Calu3 (cell line): Measurements from ENCODE around the gene RRM1. TPM values are rescaled to one million over a fixed set of nuclear protein-coding genes. Genes with fewer than 3 reads are reported as not detected.

Experiments used
- BruUV-seq: library from RNA; stranded (reverse); fragments of 400-500 nt; replicated peaks from 2 replicates; lab custom pipeline; 2021; lab: Mats Ljungman, UMichigan
- CTCF ChIA-PET: fragments of 300-600 bp; sonication (Branson Sonifier 250); formaldehyde crosslinking; loops from one replicate; lab custom pipeline; 2022; ENCODE audit warnings: antibody characterized with exemption; lab: Charles Lee
- DNase-seq: peaks from one replicate; pipeline ENCODE4 v3.0.0; 2022
- H3K27ac Mint-ChIP-seq: one replicate; pipeline ENCODE4 v1.8.0; 2022; ENCODE audit warnings: mixed read lengths; ENCODE audit not compliant: unreplicated experiment
- H3K27me3 Mint-ChIP-seq: one replicate; pipeline ENCODE4 v1.8.0; 2022; ENCODE audit warnings: mixed read lengths; ENCODE audit not compliant: unreplicated experiment
- H3K36me3 Mint-ChIP-seq: one replicate; pipeline ENCODE4 v1.8.0; 2022; ENCODE audit warnings: mild to moderate bottlenecking, moderate library complexity, mixed read lengths; ENCODE audit not compliant: insufficient read depth, unreplicated experiment
- H3K4me1 Mint-ChIP-seq: one replicate; pipeline ENCODE4 v1.8.0; 2022; ENCODE audit warnings: mild to moderate bottlenecking, low read depth, mixed read lengths; ENCODE audit not compliant: unreplicated experiment
- H3K4me3 Mint-ChIP-seq: one replicate; pipeline ENCODE4 v1.8.0; 2022; ENCODE audit warnings: mild to moderate bottlenecking, low read depth, moderate library complexity, mixed read lengths; ENCODE audit not compliant: unreplicated experiment
- H3K9me3 Mint-ChIP-seq: one replicate; pipeline ENCODE4 v1.8.0; 2022; ENCODE audit warnings: low read depth, mixed read lengths; ENCODE audit not compliant: unreplicated experiment
- CTCF ChIP-seq: fragments of 200-600 bp; IDR thresholded peaks from one replicate; pipeline ENCODE4 v1.8.0; 2022; ENCODE audit warnings: antibody characterized with exemption; ENCODE audit not compliant: unreplicated experiment
- intact Hi-C: fragments of 100-400 bp; cut with micrococcal nuclease; formaldehyde crosslinking; loops from one replicate; pipeline ENCODE4 v1.10.0; 2022; ENCODE audit not compliant: unreplicated experiment
- total RNA-seq: library from RNA; stranded (reverse); gene quantifications from 2 replicates; pipeline ENCODE4 v1.2.3, GENCODE V29; 2022

Gene RRM1
- total RNA-seq, 1 experiment from 2014 or later = 83.2 TPM

GRCh38 chr11:4071325-4071724 lies 23.3 kb upstream of the RRM1 start:
- no TSS peak for BruUV-seq
- DNase-seq = no peak
- H3K4me1 Mint-ChIP-seq = no peaks in the 10 kb centered on the region
- CTCF ChIA-PET = interaction anchor here (0.6 to 4.0 kb wide), 4 partner anchors 14 to 230 kb away, joined by 5 to 50 read pairs (median 30); partner anchors contain the start of genes RHOG and STIM1
- no peaks in the 10 kb centered on the region for H3K27me3 Mint-ChIP-seq
- no peaks in the 10 kb centered on the region for H3K36me3 Mint-ChIP-seq
- no peak for TF ChIP-seq CTCF
- H3K27ac Mint-ChIP-seq = no peak overlapping the region
- intact Hi-C loops = loop anchor here (5.0 kb wide), 1 partner anchor 144 kb away; no protein-coding TSS in a partner anchor
- H3K9me3 Mint-ChIP-seq = no peaks in the 10 kb centered on the region
- H3K4me3 Mint-ChIP-seq = no peak overlapping the region

- no peak for DNase-seq
- intact Hi-C loops = loop anchor here (1.0 to 5.0 kb wide), 2 partner anchors 145 to 223 kb away; no protein-coding TSS in a partner anchor
- no TSS peak for BruUV-seq
- no peaks in the 10 kb centered on the region for H3K27me3 Mint-ChIP-seq
- no peak overlapping the region for H3K4me3 Mint-ChIP-seq
- H3K9me3 Mint-ChIP-seq = no peaks in the 10 kb centered on the region
- H3K4me1 Mint-ChIP-seq = no peaks in the 10 kb centered on the region
- TF ChIP-seq CTCF = no peak
- CTCF ChIA-PET = interaction anchor here (0.5 to 4.0 kb wide), 8 partner anchors 8 to 383 kb away, joined by 3 to 50 read pairs (median 4); partner anchors contain the start of genes RHOG and STIM1
- H3K27ac Mint-ChIP-seq = no peak overlapping the region
- H3K36me3 Mint-ChIP-seq = no peaks in the 10 kb centered on the region
Measured at GRCh38 chr11:4071914-4072313, 22.7 kb upstream of the RRM1 start.

- H3K4me3 Mint-ChIP-seq = no peak overlapping the region
- no TSS peak for BruUV-seq
- H3K27me3 Mint-ChIP-seq = no peaks in the 10 kb centered on the region
- no peaks in the 10 kb centered on the region for H3K36me3 Mint-ChIP-seq
- peak; percentile 62 for DNase-seq
- TF ChIP-seq CTCF = peak; percentile 71
- CTCF ChIA-PET = interaction anchor here (0.5 to 4.0 kb wide), 11 partner anchors 9 to 384 kb away, joined by 3 to 50 read pairs (median 3); partner anchors contain the start of genes RHOG and STIM1
- no peaks in the 10 kb centered on the region for H3K9me3 Mint-ChIP-seq
- H3K27ac Mint-ChIP-seq = no peak overlapping the region
- no peaks in the 10 kb centered on the region for H3K4me1 Mint-ChIP-seq
- intact Hi-C loops = loop anchor here (1.0 to 5.0 kb wide), 2 partner anchors 145 to 223 kb away; no protein-coding TSS in a partner anchor
Measured at GRCh38 chr11:4072668-4073285, 21.8 kb upstream of the RRM1 start.

GRCh38 chr11:4074266-4074665 lies 20.3 kb upstream of the RRM1 start:
- H3K4me3 Mint-ChIP-seq = no peak overlapping the region
- CTCF ChIA-PET = interaction anchor here (0.6 to 4.0 kb wide), 4 partner anchors 133 to 373 kb away, joined by 3 to 50 read pairs (median 25); partner anchors contain the start of gene STIM1
- TF ChIP-seq CTCF = no peak
- BruUV-seq = no TSS peak
- H3K9me3 Mint-ChIP-seq = no peaks in the 10 kb centered on the region
- intact Hi-C loops = loop anchor here (5.0 kb wide), 1 partner anchor 147 kb away; no protein-coding TSS in a partner anchor
- no peaks in the 10 kb centered on the region for H3K4me1 Mint-ChIP-seq
- DNase-seq = no peak
- H3K27ac Mint-ChIP-seq = no peak overlapping the region
- H3K36me3 Mint-ChIP-seq = no peaks in the 10 kb centered on the region
- H3K27me3 Mint-ChIP-seq = no peaks in the 10 kb centered on the region
